GM12878 (cell line): ENCODE results near the gene SYCN.

ENCODE experiments used
- CTCF ChIP-seq, 3 experiments: IDR thresholded peaks in 2 of 3; conservative IDR thresholded peaks in 1 of 3; 2 replicates each; pipeline ENCODE4 v1.5.1; 2011; ENCODE audit warnings: low read depth in 3 of 3, low read length in 3 of 3, mild to moderate bottlenecking in 3 of 3, control low read depth in 2 of 3, moderate library complexity in 2 of 3, inconsistent platforms in 1 of 3, mixed read lengths in 1 of 3; ENCODE audit not compliant: control insufficient read depth in 2 of 3, insufficient read depth in 1 of 3; ENCODE audit errors: extremely low read depth in 1 of 3
- EP300 ChIP-seq, 2 experiments: fragments of 150-350 bp in 1 of 2; IDR thresholded peaks; 2 replicates each; pipeline ENCODE4 v1.6.1; 2011 to 2012; ENCODE audit warnings: low read depth in 2 of 2, low read length in 2 of 2, borderline replicate concordance in 1 of 2, improper control_type of control experiment in 1 of 2, inconsistent platforms in 1 of 2; ENCODE audit not compliant: control insufficient read depth in 1 of 2
- ESRRA ChIP-seq: IDR thresholded peaks from 2 replicates; pipeline ENCODE4 v1.6.1; 2012; ENCODE audit warnings: mild to moderate bottlenecking, low read length, improper control_type of control experiment
- EZH2 ChIP-seq: IDR thresholded peaks from 2 replicates; pipeline ENCODE4 v1.6.1; 2012; ENCODE audit warnings: low read depth, mild to moderate bottlenecking, control low read depth, inconsistent platforms, low read length, borderline replicate concordance; ENCODE audit not compliant: control insufficient read depth
- IKZF2 ChIP-seq, 2 experiments: fragments of 450-650 bp; IDR thresholded peaks; 2 replicates each; pipeline ENCODE4 v1.6.1; 2017; ENCODE audit warnings: mild to moderate bottlenecking in 2 of 2, moderate library complexity in 2 of 2
- RCOR1 ChIP-seq: conservative IDR thresholded peaks from 2 replicates; pipeline ENCODE4 v1.6.1; 2012; ENCODE audit warnings: low read depth, low read length, improper control_type of control experiment
- USF1 ChIP-seq: IDR thresholded peaks from 2 replicates; pipeline ENCODE4 v1.6.1; 2011; ENCODE audit warnings: borderline replicate concordance, low read depth, mild to moderate bottlenecking, moderate library complexity, mixed read lengths, low read length; ENCODE audit not compliant: insufficient read depth; ENCODE audit errors: extremely low read length

- TF ChIP-seq IKZF2 (IDR thresholded peaks at IDR 0.05): no peak
- TF ChIP-seq CTCF (IDR thresholded peaks at IDR 0.05 in 2 of 3, conservative IDR thresholded peaks at IDR 0.05 in 1 of 3; ENCODE audit: control insufficient read depth in 2 of 3, extremely low read depth in 1 of 3, insufficient read depth in 1 of 3, low read depth in 3 of 3, low read length in 3 of 3): no peak
- no peak for TF ChIP-seq RCOR1
- TF ChIP-seq ESRRA: no peak
- TF ChIP-seq EZH2: no peak
- TF ChIP-seq EP300 (IDR thresholded peaks at IDR 0.05; ENCODE audit: borderline replicate concordance in 1 of 2, control insufficient read depth in 1 of 2, low read depth in 2 of 2, low read length in 2 of 2): no peak
- TF ChIP-seq USF1: no peak
These were observed 43.9 kb upstream of the SYCN start for GRCh38 chr19:39247701-39248664.
